Keratinocyte (primary cell): ENCODE measurements around the gene KDM5C. TPM values are rescaled to one million over a fixed set of nuclear protein-coding genes. Genes with fewer than 3 reads are reported as not detected.

Experiments used
- DNase-seq: peaks from one replicate; pipeline ENCODE4 v3.0.0-alpha.2; 2011; ENCODE audit warnings: low read depth, missing footprints, low spot score
- FAIRE-seq: peaks from 2 replicates; lab custom pipeline; 2011; peaks lifted over from hg19 to GRCh38; lab: Jason Lieb, UNC
- H2AFZ ChIP-seq: 2 replicates; pipeline ENCODE4 v1.6.0; 2012; ENCODE audit warnings: low read length, control low read depth, inconsistent platforms; ENCODE audit not compliant: control insufficient read depth
- H3K27ac ChIP-seq: 2 replicates; pipeline ENCODE4 v1.5.1; 2011; ENCODE audit warnings: low read length; ENCODE audit not compliant: control insufficient read depth, insufficient read depth
- H3K27me3 ChIP-seq: 3 replicates; pipeline ENCODE4 v1.6.0; 2011; ENCODE audit warnings: low read length; ENCODE audit not compliant: control insufficient read depth, insufficient read depth; ENCODE audit errors: extremely low read depth
- H3K36me3 ChIP-seq, 2 experiments: 2 replicates in 1 of 2; 3 replicates in 1 of 2; pipeline ENCODE4 v1.5.1; 2011; ENCODE audit warnings: low read length in 2 of 2, mild to moderate bottlenecking in 1 of 2; ENCODE audit not compliant: control insufficient read depth in 2 of 2, insufficient read depth in 2 of 2; ENCODE audit errors: extremely low read depth in 1 of 2
- H3K4me1 ChIP-seq: 3 replicates; pipeline ENCODE4 v1.5.1; 2011; ENCODE audit warnings: low read length; ENCODE audit not compliant: control insufficient read depth, insufficient read depth; ENCODE audit errors: extremely low read depth
- H3K4me2 ChIP-seq: 3 replicates; pipeline ENCODE4 v1.6.0; 2011; ENCODE audit warnings: low read depth, low read length; ENCODE audit not compliant: control insufficient read depth, insufficient read depth; ENCODE audit errors: extremely low read depth
- H3K4me3 ChIP-seq, 3 experiments: fragments of 200-600 bp in 1 of 3; sonication (generic) in 1 of 3; 2 replicates in 2 of 3; 3 replicates in 1 of 3; pipeline ENCODE4 v1.5.1; 2011 to 2016; ENCODE audit warnings: low read length in 3 of 3, mild to moderate bottlenecking in 3 of 3, control low read depth in 2 of 3, inconsistent platforms in 1 of 3, low read depth in 1 of 3, mixed read lengths in 1 of 3, mixed run types in 1 of 3, moderate library complexity in 1 of 3; ENCODE audit not compliant: control insufficient read depth in 2 of 3, insufficient read depth in 2 of 3; ENCODE audit errors: extremely low read depth in 1 of 3
- H3K79me2 ChIP-seq: 2 replicates; pipeline ENCODE4 v1.6.0; 2012; ENCODE audit warnings: low read length; ENCODE audit not compliant: control insufficient read depth, insufficient read depth
- H3K9ac ChIP-seq: 3 replicates; pipeline ENCODE4 v1.6.0; 2011; ENCODE audit warnings: low read length; ENCODE audit not compliant: control insufficient read depth, insufficient read depth; ENCODE audit errors: extremely low read depth
- H3K9me1 ChIP-seq: 3 replicates; pipeline ENCODE4 v1.6.0; 2011; ENCODE audit warnings: low read length; ENCODE audit not compliant: control insufficient read depth, insufficient read depth; ENCODE audit errors: extremely low read depth
- H3K9me3 ChIP-seq: 2 replicates; pipeline ENCODE4 v1.5.1; 2012; ENCODE audit warnings: low read depth, low read length; ENCODE audit not compliant: control insufficient read depth
- H4K20me1 ChIP-seq: 3 replicates; pipeline ENCODE4 v1.6.0; 2011; ENCODE audit warnings: low read length; ENCODE audit not compliant: control insufficient read depth, insufficient read depth; ENCODE audit errors: extremely low read depth
- CTCF ChIP-seq, 3 experiments: IDR thresholded peaks in 1 of 3; conservative IDR thresholded peaks in 1 of 3; optimal IDR thresholded peaks in 1 of 3; 2 replicates in 2 of 3; 3 replicates in 1 of 3; pipeline versions ENCODE3 to v1.5.1; 2011; ENCODE audit warnings: low read length in 3 of 3, mild to moderate bottlenecking in 3 of 3, moderate library complexity in 2 of 3, control low read depth in 1 of 3, inconsistent platforms in 1 of 3; ENCODE audit not compliant: insufficient read depth in 2 of 3; ENCODE audit errors: extremely low read depth in 1 of 3
- EZH2 ChIP-seq: IDR thresholded peaks from one replicate; pipeline ENCODE4 v1.6.1; 2012; ENCODE audit warnings: inconsistent platforms, mild to moderate bottlenecking, low read length, moderate library complexity
- dilution Hi-C: fragments of 300-500 bp; cut with MboI; formaldehyde crosslinking; loops from one replicate; pipeline ENCODE4 v1.7.0; 2020; ENCODE audit warnings: low sequenced_read_pairs; ENCODE audit not compliant: extremely low pct_ligation_motif_present
- polyA plus RNA-seq, 5 experiments: library from polyadenylated mRNA; depleted of rRNA in 3 of 5; stranded (reverse) in 3 of 5; stranded (forward) in 1 of 5; unstranded in 1 of 5; fragments of >200 nt; gene quantifications; 1 replicate in 1 of 5; 2 replicates in 3 of 5; 3 replicates in 1 of 5; pipeline versions ENCODE4 v1.2.1 to v1.2.3, GENCODE V29; 2011 to 2012; ENCODE audit warnings: missing spikeins in 2 of 5, low read depth in 1 of 5, low replicate concordance in 1 of 5

The KDM5C gene
- polyA plus RNA-seq, 1 donor (not counting 4 experiments of a cell fraction or from before 2014, with no cell fraction given) = 46.0 TPM

DNA sequence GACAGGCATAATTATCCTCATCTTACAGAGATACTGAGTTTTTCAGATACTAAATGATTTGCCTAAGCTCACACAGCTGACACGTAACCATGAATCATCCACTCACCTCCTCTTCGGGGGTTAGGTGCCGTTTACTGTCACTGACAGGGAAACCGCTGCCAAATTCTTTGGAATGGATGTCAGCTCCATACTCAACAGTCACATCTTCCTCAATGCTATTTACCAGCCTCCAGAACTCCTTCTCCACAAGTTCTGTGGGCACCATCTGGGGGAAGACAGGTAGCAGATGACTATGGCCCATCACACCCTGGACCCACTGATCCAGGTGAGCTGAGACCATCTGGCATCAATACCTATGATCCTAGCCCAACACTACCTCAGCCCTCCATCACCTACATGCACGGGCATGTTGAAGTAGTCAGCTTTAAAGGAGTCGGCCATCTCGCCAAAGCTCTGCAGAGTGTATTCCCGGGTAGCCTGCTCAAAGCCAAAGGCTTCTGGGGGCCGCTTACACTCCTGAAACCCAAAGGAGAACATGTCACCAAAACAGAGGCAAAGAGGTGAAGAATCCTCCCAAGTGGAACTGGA is 13.5 kb downstream of the KDM5C start:
- Histone ChIP-seq H3K9ac (no peak overlapping the region), H3K9me3 (no peaks in the 10 kb centered on the region), H3K27me3 (no peaks in the 10 kb centered on the region), H3K36me3 (peaks cover 44 to 60% of the 10 kb centered on the region in 2 experiments), H3K27ac (peak overlapping the region; percentile 49), H3K4me1 (peaks cover 14% of the 10 kb centered on the region), H3K4me2 (peak overlapping the region; percentile 27), H3K9me1 (no peaks in the 10 kb centered on the region), H4K20me1 (peaks cover 2% of the 10 kb centered on the region), H2AFZ (no peak overlapping the region), H3K79me2 (peaks cover 3% of the 10 kb centered on the region), H3K4me3 (peak overlapping the region in 1 of 3 experiments; percentile 13)
- FAIRE-seq = peak; percentile 89
- peak; percentile 32 for DNase-seq
- TF ChIP-seq CTCF (optimal IDR thresholded peaks at IDR 0.05 in 1 of 3, IDR thresholded peaks at IDR 0.05 in 1 of 3, conservative IDR thresholded peaks at IDR 0.05 in 1 of 3; ENCODE audit: extremely low read depth in 1 of 3, insufficient read depth in 2 of 3, low read length in 3 of 3) = no peak
- no peak for TF ChIP-seq EZH2
- dilution Hi-C loops = no loop called here

- DNase-seq (no peak), FAIRE-seq (no peak)
- TF ChIP-seq EZH2 (no peak), CTCF (optimal IDR thresholded peaks at IDR 0.05 in 1 of 3, IDR thresholded peaks at IDR 0.05 in 1 of 3, conservative IDR thresholded peaks at IDR 0.05 in 1 of 3; ENCODE audit: extremely low read depth in 1 of 3, insufficient read depth in 2 of 3, low read length in 3 of 3) (no peak)
- no peaks in the 10 kb centered on the region for H3K27me3 ChIP-seq
- H3K4me3 ChIP-seq = no peak overlapping the region
- H3K9me3 ChIP-seq = no peaks in the 10 kb centered on the region
- H3K4me2 ChIP-seq = no peak overlapping the region
- no peak overlapping the region for H2AFZ ChIP-seq
- H4K20me1 ChIP-seq = no peaks in the 10 kb centered on the region
- no peak overlapping the region for H3K27ac ChIP-seq
- dilution Hi-C loops = no loop called here
- H3K79me2 ChIP-seq = no peaks in the 10 kb centered on the region
- H3K9me1 ChIP-seq = no peaks in the 10 kb centered on the region
- no peak overlapping the region for H3K9ac ChIP-seq
- H3K36me3 ChIP-seq = peaks cover 60 to 62% of the 10 kb centered on the region in 2 experiments
- no peaks in the 10 kb centered on the region for H3K4me1 ChIP-seq
These were observed 28.3 kb downstream of the KDM5C start for GRCh38 chrX:53196678-53197077.
